T-cell (primary cell): ENCODE measurements around the gene MAMDC4. TPM values are rescaled to one million over a fixed set of nuclear protein-coding genes. Genes with fewer than 3 reads are reported as not detected.
"Not testable (repeated sequence)": the region's sequence is repeated elsewhere in the genome, so short reads cannot be mapped to it uniquely, and the experiment has no call there.

ENCODE experiments used
- ATAC-seq, 4 experiments: fragments of 200-7000 bp in 3 of 4; fragments of 150-1000 bp in 1 of 4; cut with Tn5 transposase; replicated peaks in 1 of 4; 1 replicate in 3 of 4; 2 replicates in 1 of 4; pipeline ENCODE4 v1.10.0; 2021; ENCODE audit warnings: moderate library complexity in 3 of 4, mild to moderate bottlenecking in 2 of 4, moderate number of reproducible peaks in 1 of 4
- CTCF ChIA-PET, 2 donors: fragments of 300-600 bp; sonication (Branson Sonifier 250); formaldehyde crosslinking; loops; one replicate each; lab custom pipeline; 2022; ENCODE audit warnings: antibody characterized with exemption in 2 of 2; lab: Charles Lee
- POLR2A ChIA-PET, 2 donors: fragments of 300-600 bp; sonication (Branson Sonifier 250); formaldehyde crosslinking; loops; one replicate each; lab custom pipeline; 2022; ENCODE audit warnings: antibody characterized with exemption in 2 of 2; lab: Charles Lee
- DNase-seq, 35 experiments: peaks; one replicate each; pipeline versions ENCODE4 v3.0.0 to v3.0.0-alpha.2; 2013 to 2023
- H3K27ac ChIP-seq: one replicate; pipeline ENCODE4 v1.5.1; 2013; ENCODE audit warnings: low read length
- H3K27me3 ChIP-seq, 2 experiments: replicated peaks in 1 of 2; 1 replicate in 1 of 2; 2 replicates in 1 of 2; pipeline versions ENCODE4 v1.6.1 to v1.7.0; 2013; ENCODE audit warnings: low read length in 1 of 2, mixed read lengths in 1 of 2; ENCODE audit not compliant: control insufficient read depth in 2 of 2, insufficient read depth in 2 of 2; ENCODE audit errors: extremely low read depth in 1 of 2
- H3K36me3 ChIP-seq, 2 donors: 1 replicate in 1 of 2; 2 replicates in 1 of 2; pipeline versions ENCODE4 v1.6.1 to v1.7.0; 2013; ENCODE audit warnings: low read length in 1 of 2; ENCODE audit not compliant: control insufficient read depth in 2 of 2, insufficient read depth in 1 of 2; ENCODE audit errors: extremely low read depth in 1 of 2
- H3K4me1 ChIP-seq, 2 experiments: 1 replicate in 1 of 2; 2 replicates in 1 of 2; pipeline versions ENCODE4 v1.6.1 to v1.7.0; 2013; ENCODE audit warnings: low read length in 2 of 2, mixed read lengths in 1 of 2; ENCODE audit not compliant: insufficient read depth in 2 of 2, control insufficient read depth in 1 of 2; ENCODE audit errors: extremely low read depth in 1 of 2
- H3K4me3 ChIP-seq, 2 donors: 1 replicate in 1 of 2; 2 replicates in 1 of 2; pipeline versions ENCODE4 v1.5.1 to v1.7.0; 2013; ENCODE audit warnings: mild to moderate bottlenecking in 2 of 2, low read length in 1 of 2, moderate library complexity in 1 of 2; ENCODE audit not compliant: control insufficient read depth in 1 of 2; ENCODE audit errors: extremely low read depth in 1 of 2
- H3K9me3 ChIP-seq: 2 replicates; pipeline ENCODE4 v1.7.0; 2013
- H3K27ac Mint-ChIP-seq, 2 donors: one replicate each; pipeline ENCODE4 v1.8.0; 2020 to 2021; ENCODE audit warnings: mild to moderate bottlenecking in 2 of 2, mixed read lengths in 2 of 2
- H3K27me3 Mint-ChIP-seq, 2 donors: one replicate each; pipeline ENCODE4 v1.8.0; 2021 to 2022; ENCODE audit warnings: mixed read lengths in 2 of 2
- H3K36me3 Mint-ChIP-seq: one replicate; pipeline ENCODE4 v1.8.0; 2021; ENCODE audit warnings: mixed read lengths
- H3K4me1 Mint-ChIP-seq, 3 donors: one replicate each; pipeline ENCODE4 v1.8.0; 2020 to 2022; ENCODE audit warnings: mixed read lengths in 3 of 3, mild to moderate bottlenecking in 1 of 3
- H3K4me3 Mint-ChIP-seq, 3 donors: one replicate each; pipeline ENCODE4 v1.8.0; 2020 to 2022; ENCODE audit warnings: mild to moderate bottlenecking in 3 of 3, mixed read lengths in 3 of 3, moderate library complexity in 3 of 3
- H3K9me3 Mint-ChIP-seq, 3 donors: one replicate each; pipeline ENCODE4 v1.8.0; 2020 to 2022; ENCODE audit warnings: mixed read lengths in 3 of 3
- WGBS: methylation state at CpG from one replicate; pipeline ENCODE4 v1.1.5; 2013; ENCODE audit warnings: missing lambda C conversion rate; ENCODE audit not compliant: insufficient coverage; 5-methylcytosine and 5-hydroxymethylcytosine counted together
- total RNA-seq, 35 experiments: library from RNA in 6 of 35; stranded (reverse) in 6 of 35; fragments of 120-200 nt in 1 of 35; gene quantifications; one replicate each; pipeline versions ENCODE4 v1.2.1 to v1.2.4 and lab custom pipeline; 2013 to 2026

Gene MAMDC4
- total RNA-seq, 5 donors from 2014 or later (not counting 1 experiment from before 2014, with no cell fraction given): 3.0 to 10.7 (median 7.1) TPM

DNA sequence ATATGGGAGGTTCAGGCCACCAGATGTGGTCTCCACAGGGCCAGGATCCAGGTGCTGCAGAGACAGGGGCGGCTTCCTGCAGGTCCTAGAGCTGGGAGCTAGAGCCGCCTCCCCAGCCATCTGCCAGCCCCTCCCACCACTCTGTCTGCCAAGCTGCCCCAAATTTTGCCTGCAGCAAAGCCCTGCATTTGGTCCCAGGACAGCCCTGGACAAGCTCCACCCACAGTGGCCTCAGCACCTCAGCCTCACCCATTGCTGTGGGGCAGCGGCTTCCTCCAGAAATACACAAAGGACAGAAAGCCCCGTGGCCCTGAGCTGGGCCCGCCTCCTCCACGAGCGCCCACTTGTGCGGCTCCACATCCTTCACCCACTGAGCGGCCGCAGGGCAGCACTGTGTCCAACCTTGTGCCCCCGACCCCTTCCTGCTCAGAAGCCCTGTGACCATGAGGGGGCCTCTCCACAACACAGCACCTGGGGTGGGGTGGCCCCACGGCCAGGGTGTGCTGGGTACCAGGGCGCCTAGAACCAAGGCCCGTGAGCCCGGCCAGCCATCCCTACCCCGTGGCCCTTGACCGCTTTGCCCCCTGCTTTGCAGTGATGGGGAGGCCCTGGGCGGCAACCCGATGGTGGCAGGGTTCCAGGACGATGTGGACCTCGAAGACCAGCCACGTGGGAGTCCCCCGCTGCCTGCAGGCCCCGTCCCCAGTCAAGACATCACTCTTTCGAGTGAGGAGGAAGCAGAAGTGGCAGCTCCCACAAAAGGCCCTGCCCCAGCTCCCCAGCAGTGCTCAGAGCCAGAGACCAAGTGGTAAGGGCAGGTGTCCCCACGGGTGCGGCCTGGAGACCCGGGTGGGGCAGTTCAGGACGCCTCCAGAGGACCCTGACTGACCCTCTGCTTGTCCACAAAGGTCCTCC lies 13.6 kb upstream of the MAMDC4 start:
- no peaks in the 10 kb centered on the region for H3K9me3 ChIP-seq
- H3K36me3 ChIP-seq: peaks cover 15% of the 10 kb centered on the region in 2 donors
- ATAC-seq (no peak), DNase-seq (no peak)
- H3K4me1 ChIP-seq: peaks cover 5 to 25% of the 10 kb centered on the region in 2 experiments
- H3K27ac ChIP-seq: no peak overlapping the region
- 93% methylated on average over 29 of the region's 29 CpGs for WGBS
- H3K27ac Mint-ChIP-seq: no peak overlapping the region
- POLR2A ChIA-PET: no interaction called here
- peaks cover 0 to 10% (median 8%) of the 10 kb centered on the region in 3 donors for H3K4me1 Mint-ChIP-seq
- CTCF ChIA-PET: no interaction called here
- no peak overlapping the region for H3K4me3 ChIP-seq
- H3K9me3 Mint-ChIP-seq: no peaks in the 10 kb centered on the region
- peaks cover 3% of the 10 kb centered on the region for H3K36me3 Mint-ChIP-seq
- no peak overlapping the region for H3K4me3 Mint-ChIP-seq
- peaks cover 0 to 13% of the 10 kb centered on the region in 2 experiments for H3K27me3 ChIP-seq
- peaks cover 0 to 2% of the 10 kb centered on the region in 2 donors for H3K27me3 Mint-ChIP-seq

DNA sequence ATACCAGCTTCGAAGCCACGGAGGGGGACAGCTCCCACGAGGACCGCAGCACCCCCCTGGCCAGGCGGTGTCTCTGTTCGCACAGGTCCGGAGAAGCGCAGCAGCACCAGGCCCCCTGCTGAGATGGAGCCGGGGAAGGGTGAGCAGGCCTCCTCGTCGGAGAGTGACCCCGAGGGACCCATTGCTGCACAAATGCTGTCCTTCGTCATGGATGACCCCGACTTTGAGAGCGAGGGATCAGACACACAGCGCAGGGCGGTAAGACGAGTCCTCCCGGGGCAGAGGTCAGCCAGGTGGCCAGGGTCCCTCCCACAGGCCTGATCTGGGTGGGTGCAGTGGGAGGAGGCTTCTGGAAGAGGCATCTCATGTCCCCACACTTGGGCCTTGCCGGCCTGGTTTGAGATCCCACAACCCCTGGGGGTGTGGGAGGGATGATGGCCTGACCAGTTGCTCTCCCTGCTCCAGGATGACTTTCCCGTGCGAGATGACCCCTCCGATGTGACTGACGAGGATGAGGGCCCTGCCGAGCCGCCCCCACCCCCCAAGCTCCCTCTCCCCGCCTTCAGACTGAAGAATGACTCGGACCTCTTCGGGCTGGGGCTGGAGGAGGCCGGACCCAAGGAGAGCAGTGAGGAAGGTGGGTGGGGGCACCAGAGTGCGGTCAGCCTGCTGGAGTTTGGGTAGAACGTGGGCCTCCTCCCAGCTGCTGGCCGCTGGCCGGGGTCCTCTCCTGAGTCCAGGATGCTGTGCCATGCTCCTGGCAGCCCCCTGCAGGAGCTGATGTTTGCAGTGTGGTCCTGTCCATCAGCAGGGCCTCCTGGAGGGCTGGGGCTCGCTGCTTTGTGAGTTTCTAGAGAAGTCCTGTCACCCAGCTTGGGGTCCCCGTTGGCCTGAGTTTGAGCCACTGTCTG lies 12.7 kb upstream of the MAMDC4 start:
- no peaks in the 10 kb centered on the region for H3K9me3 Mint-ChIP-seq
- H3K4me1 Mint-ChIP-seq: peaks cover 0 to 14% (median 9%) of the 10 kb centered on the region in 3 donors
- Histone ChIP-seq H3K27me3 (peaks cover 0 to 20% of the 10 kb centered on the region in 2 experiments), H3K27ac (no peak overlapping the region), H3K4me1 (peaks cover 5 to 33% of the 10 kb centered on the region in 2 experiments), H3K9me3 (no peaks in the 10 kb centered on the region), H3K36me3 (peaks cover 13 to 15% of the 10 kb centered on the region in 2 donors), H3K4me3 (no peak overlapping the region)
- H3K36me3 Mint-ChIP-seq: no peaks in the 10 kb centered on the region
- POLR2A ChIA-PET: no interaction called here
- WGBS: 92% methylated on average over 22 of the region's 36 CpGs
- H3K27me3 Mint-ChIP-seq: peaks cover 0 to 6% of the 10 kb centered on the region in 2 donors
- H3K27ac Mint-ChIP-seq: no peak overlapping the region
- CTCF ChIA-PET: interaction anchor here in 1 of 2 donors (0.6 kb wide), 1 partner anchor 33 kb away, joined by 6 read pairs; no protein-coding TSS in a partner anchor
- H3K4me3 Mint-ChIP-seq: peak overlapping the region in 1 of 3 donors; percentile 4
- no peak for ATAC-seq
- DNase-seq: no peak

DNA sequence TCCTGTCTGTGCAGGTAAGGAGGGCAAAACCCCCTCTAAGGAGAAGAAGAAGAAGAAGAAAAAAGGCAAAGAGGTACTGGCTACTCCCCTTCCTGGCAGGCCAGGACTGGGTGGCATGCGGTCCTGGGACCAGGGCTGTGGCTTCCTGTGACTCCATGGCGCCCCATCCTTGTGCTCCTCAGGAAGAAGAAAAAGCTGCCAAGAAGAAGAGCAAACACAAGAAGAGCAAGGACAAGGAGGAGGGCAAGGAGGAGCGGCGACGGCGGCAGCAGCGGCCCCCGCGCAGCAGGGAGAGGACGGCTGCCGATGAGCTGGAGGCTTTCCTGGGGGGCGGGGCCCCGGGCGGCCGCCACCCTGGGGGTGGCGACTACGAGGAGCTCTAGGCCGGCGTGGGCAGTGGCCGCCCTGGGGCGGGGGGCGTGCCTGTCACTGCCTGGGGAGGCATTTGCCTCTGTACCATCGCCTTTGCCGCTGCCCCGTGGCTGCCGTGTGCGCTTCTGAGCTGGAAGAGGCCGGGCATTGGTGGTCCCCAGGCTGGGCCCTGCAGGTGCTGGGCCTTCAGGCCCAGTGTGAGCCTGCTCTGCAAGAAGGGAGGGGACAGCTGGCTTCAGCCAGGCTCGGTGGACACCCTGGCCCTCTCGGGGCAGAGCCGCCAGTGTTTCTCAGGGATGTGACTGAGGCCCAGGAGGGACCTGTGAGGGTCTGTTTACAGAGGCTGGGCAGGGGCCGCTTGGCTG lies 11.8 kb upstream of the MAMDC4 start:
- ATAC-seq: no peak
- no peak overlapping the region for H3K27ac Mint-ChIP-seq
- Histone ChIP-seq H3K27ac (no peak overlapping the region), H3K9me3 (no peaks in the 10 kb centered on the region), H3K36me3 (peaks cover 13 to 15% of the 10 kb centered on the region in 2 donors), H3K27me3 (peaks cover 0 to 24% of the 10 kb centered on the region in 2 experiments), H3K4me3 (no peak overlapping the region), H3K4me1 (peaks cover 5 to 37% of the 10 kb centered on the region in 2 experiments)
- no peak for DNase-seq
- no peaks in the 10 kb centered on the region for H3K36me3 Mint-ChIP-seq
- no peaks in the 10 kb centered on the region for H3K9me3 Mint-ChIP-seq
- ChIA-PET CTCF (interaction anchor here (0.5 to 0.6 kb wide), 2 partner anchors 18 to 32 kb away, joined by 3 to 6 read pairs; no protein-coding TSS in a partner anchor), POLR2A (no interaction called here)
- H3K27me3 Mint-ChIP-seq: peaks cover 0 to 9% of the 10 kb centered on the region in 2 donors
- peaks cover 0 to 17% (median 11%) of the 10 kb centered on the region in 3 donors for H3K4me1 Mint-ChIP-seq
- 90% methylated on average over 29 of the region's 32 CpGs for WGBS
- H3K4me3 Mint-ChIP-seq: peak overlapping the region in 1 of 3 donors; percentile 4

GRCh38 chr9:136840877-136841645 lies 11.1 kb upstream of the MAMDC4 start:
- H3K36me3 ChIP-seq: peaks cover 13 to 15% of the 10 kb centered on the region in 2 donors

GRCh38 chr9:136841646-136842379 lies 10.3 kb upstream of the MAMDC4 start:
- Histone ChIP-seq H3K36me3 (peaks cover 13 to 15% of the 10 kb centered on the region in 2 donors), H3K27me3 (peaks cover 0 to 30% of the 10 kb centered on the region in 2 experiments), H3K4me3 (peak overlapping the region in 1 of 2 donors; percentile 81), H3K4me1 (peaks cover 5 to 44% of the 10 kb centered on the region in 2 experiments)
- ATAC-seq, POLR2A ChIA-PET, DNase-seq, H3K9me3 ChIP-seq, H3K9me3 Mint-ChIP-seq, H3K27ac ChIP-seq, H3K36me3 Mint-ChIP-seq: not testable (repeated sequence)
- Mint-ChIP-seq H3K27ac (peak overlapping the region in 1 of 2 donors; percentile 15), H3K27me3 (peaks cover 0 to 14% of the 10 kb centered on the region in 2 donors), H3K4me1 (peaks cover 0 to 21% (median 14%) of the 10 kb centered on the region in 3 donors), H3K4me3 (peak overlapping the region; percentile 74 to 83 (median 81))
- CTCF ChIA-PET: interaction anchor here in 1 of 2 donors (0.7 to 2.1 kb wide), 8 partner anchors 43 to 398 kb away, joined by 3 to 8 read pairs (median 3); partner anchors contain the start of gene CLIC3
- 86% methylated on average over 10 of the region's 16 CpGs for WGBS

More at GRCh38 chr9:136840877-136841645, 11.1 kb upstream of the MAMDC4 start:
- Histone ChIP-seq H3K4me1 (peaks cover 5 to 38% of the 10 kb centered on the region in 2 experiments), H3K27ac (no peak overlapping the region), H3K9me3 (no peaks in the 10 kb centered on the region), H3K27me3 (peaks cover 0 to 25% of the 10 kb centered on the region in 2 experiments), H3K4me3 (no peak overlapping the region)
- no peak overlapping the region for H3K27ac Mint-ChIP-seq
- DNase-seq: no peak
- peaks cover 0 to 17% (median 11%) of the 10 kb centered on the region in 3 donors for H3K4me1 Mint-ChIP-seq
- ATAC-seq: no peak
- H3K4me3 Mint-ChIP-seq: peak overlapping the region in 1 of 3 donors; percentile 83
- H3K27me3 Mint-ChIP-seq: peaks cover 0 to 9% of the 10 kb centered on the region in 2 donors
- 73% methylated on average over 8 of the region's 28 CpGs for WGBS
- H3K36me3 Mint-ChIP-seq: no peaks in the 10 kb centered on the region
- CTCF ChIA-PET: no interaction called here
- POLR2A ChIA-PET: no interaction called here
- no peaks in the 10 kb centered on the region for H3K9me3 Mint-ChIP-seq
